ENCODE data around the gene PPP2R2D. TPM values are rescaled to one million over a fixed set of nuclear protein-coding genes. Genes with fewer than 3 reads are reported as not detected.

The PPP2R2D gene
- total and polyA plus RNA-seq, 4 donors, result 15.6 to 51.4 (median 22.0) TPM

DNA sequence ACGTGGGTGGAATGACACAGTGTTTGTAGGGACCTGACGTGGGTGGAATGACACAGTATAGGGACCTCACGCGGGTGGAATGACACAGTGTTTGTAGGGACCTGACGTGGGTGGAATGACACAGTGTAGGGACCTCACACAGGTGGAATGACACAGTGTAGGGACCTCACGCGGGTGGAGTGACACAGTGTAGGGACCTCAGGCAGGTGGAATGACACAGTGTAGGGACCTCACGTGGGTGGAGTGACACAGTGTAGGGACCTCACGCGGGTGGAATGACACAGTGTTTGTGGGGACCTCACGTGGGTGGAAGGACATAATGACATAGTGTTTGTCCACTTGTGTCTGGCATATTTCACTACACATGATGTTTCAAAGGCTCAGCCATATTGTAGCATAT, 19.3 kb downstream of the PPP2R2D start:
- H3K4me3 ChIP-seq, result no peak overlapping the region
- peaks cover 0 to 18% (median 0%) of the 10 kb centered on the region in 5 donors for H3K4me1 ChIP-seq (ENCODE audit: control insufficient read depth in 5 of 5, insufficient read depth in 5 of 5, low read length in 5 of 5)
- TF ChIP-seq, protein P1, sequence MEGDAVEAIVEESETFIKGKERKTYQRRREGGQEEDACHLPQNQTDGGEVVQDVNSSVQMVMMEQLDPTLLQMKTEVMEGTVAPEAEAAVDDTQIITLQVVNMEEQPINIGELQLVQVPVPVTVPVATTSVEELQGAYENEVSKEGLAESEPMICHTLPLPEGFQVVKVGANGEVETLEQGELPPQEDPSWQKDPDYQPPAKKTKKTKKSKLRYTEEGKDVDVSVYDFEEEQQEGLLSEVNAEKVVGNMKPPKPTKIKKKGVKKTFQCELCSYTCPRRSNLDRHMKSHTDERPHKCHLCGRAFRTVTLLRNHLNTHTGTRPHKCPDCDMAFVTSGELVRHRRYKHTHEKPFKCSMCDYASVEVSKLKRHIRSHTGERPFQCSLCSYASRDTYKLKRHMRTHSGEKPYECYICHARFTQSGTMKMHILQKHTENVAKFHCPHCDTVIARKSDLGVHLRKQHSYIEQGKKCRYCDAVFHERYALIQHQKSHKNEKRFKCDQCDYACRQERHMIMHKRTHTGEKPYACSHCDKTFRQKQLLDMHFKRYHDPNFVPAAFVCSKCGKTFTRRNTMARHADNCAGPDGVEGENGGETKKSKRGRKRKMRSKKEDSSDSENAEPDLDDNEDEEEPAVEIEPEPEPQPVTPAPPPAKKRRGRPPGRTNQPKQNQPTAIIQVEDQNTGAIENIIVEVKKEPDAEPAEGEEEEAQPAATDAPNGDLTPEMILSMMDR (IDR thresholded peaks at IDR 0.05; ENCODE audit: control extremely low read depth, extremely low read depth), result no peak
- no peak for DNase-seq
- WGBS, 2 donors, result 91% methylated on average over 11 of the region's 11 CpGs
- ATAC-seq (ENCODE audit: insufficient read depth, low FRiP score), result no peak
- no peak overlapping the region for H3K27ac ChIP-seq (ENCODE audit: low read depth in 1 of 2, low read length in 1 of 2)
- no peak overlapping the region for H3K9ac ChIP-seq (ENCODE audit: insufficient read depth in 1 of 2, low read length in 2 of 2)
- no peaks in the 10 kb centered on the region for H3K27me3 ChIP-seq (ENCODE audit: control insufficient read depth in 3 of 3, insufficient read depth in 3 of 3, low read length in 2 of 3)
- peaks cover 0 to 5% (median under 1%) of the 10 kb centered on the region in 4 donors for H3K9me3 ChIP-seq (ENCODE audit: control insufficient read depth in 4 of 4, insufficient read depth in 3 of 4, low read length in 3 of 4)
- H3K36me3 ChIP-seq (ENCODE audit: control insufficient read depth in 4 of 4, insufficient read depth in 4 of 4, low read length in 4 of 4), result no peaks in the 10 kb centered on the region

DNA sequence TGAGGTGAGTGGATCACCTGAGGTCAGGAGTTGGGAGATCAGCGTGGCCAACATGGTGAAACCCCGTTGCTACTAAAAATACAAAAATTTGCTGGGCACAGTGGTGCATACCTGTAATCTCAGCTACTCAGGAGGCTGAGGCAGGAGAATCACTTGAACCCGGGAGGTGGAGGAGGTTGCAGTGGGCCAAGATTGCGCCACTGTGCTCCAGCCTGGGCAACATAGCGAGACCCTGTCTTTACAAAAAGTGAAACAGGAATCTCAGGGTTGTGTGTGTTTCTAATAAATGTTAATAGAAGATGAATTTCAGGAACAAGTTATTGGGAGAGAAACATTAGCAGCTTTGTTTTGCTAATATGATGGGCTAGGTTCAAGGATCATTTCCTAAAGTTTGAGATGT, 19.9 kb downstream of the PPP2R2D start:
- H3K27ac ChIP-seq (ENCODE audit: low read depth in 1 of 2, low read length in 1 of 2), result no peak overlapping the region
- no peak overlapping the region for H3K4me3 ChIP-seq
- no peak overlapping the region for H3K9ac ChIP-seq (ENCODE audit: insufficient read depth in 1 of 2, low read length in 2 of 2)
- ATAC-seq (ENCODE audit: insufficient read depth, low FRiP score), result no peak
- no peaks in the 10 kb centered on the region for H3K27me3 ChIP-seq (ENCODE audit: control insufficient read depth in 3 of 3, insufficient read depth in 3 of 3, low read length in 2 of 3)
- WGBS, 2 donors, result 81 to 85% methylated on average over 5 of the region's 5 CpGs
- H3K36me3 ChIP-seq (ENCODE audit: control insufficient read depth in 4 of 4, insufficient read depth in 4 of 4, low read length in 4 of 4), result no peaks in the 10 kb centered on the region
- no peak for DNase-seq
- TF ChIP-seq, protein P1 (IDR thresholded peaks at IDR 0.05; ENCODE audit: control extremely low read depth, extremely low read depth), result no peak
- peaks cover 0 to 16% (median 0%) of the 10 kb centered on the region in 5 donors for H3K4me1 ChIP-seq (ENCODE audit: control insufficient read depth in 5 of 5, insufficient read depth in 5 of 5, low read length in 5 of 5)
- H3K9me3 ChIP-seq (ENCODE audit: control insufficient read depth in 4 of 4, insufficient read depth in 3 of 4, low read length in 3 of 4), result peaks cover 0 to 5% (median under 1%) of the 10 kb centered on the region in 4 donors

DNA sequence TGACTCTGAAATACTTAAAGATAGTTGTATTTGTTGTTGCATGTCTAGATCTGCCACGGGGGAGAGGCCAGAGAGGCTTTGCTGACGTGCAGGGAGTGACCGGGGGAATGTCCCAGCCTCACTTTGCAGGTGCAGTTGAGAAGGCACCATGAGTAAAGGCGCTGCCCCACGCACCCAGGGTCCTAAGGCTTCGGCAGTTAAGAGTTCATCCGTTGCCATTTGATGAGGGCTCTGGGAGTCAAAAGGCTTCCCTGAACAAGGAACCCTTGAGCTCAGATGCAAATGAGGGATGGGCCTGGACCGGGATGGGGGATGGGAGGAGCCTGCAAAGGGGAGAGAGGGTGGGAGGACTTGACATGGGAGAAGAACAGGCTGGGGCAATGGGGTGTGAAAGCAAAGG, 20.4 kb downstream of the PPP2R2D start:
- TF ChIP-seq, protein P1 (IDR thresholded peaks at IDR 0.05; ENCODE audit: control extremely low read depth, extremely low read depth), result no peak
- Histone ChIP-seq H3K4me1 (ENCODE audit: control insufficient read depth in 5 of 5, insufficient read depth in 5 of 5, low read length in 5 of 5) (peaks cover 0 to 18% (median 0%) of the 10 kb centered on the region in 5 donors), H3K27ac (ENCODE audit: low read depth in 1 of 2, low read length in 1 of 2) (no peak overlapping the region), H3K27me3 (ENCODE audit: control insufficient read depth in 3 of 3, insufficient read depth in 3 of 3, low read length in 2 of 3) (no peaks in the 10 kb centered on the region), H3K9me3 (ENCODE audit: control insufficient read depth in 4 of 4, insufficient read depth in 3 of 4, low read length in 3 of 4) (peaks cover 0 to 8% (median under 1%) of the 10 kb centered on the region in 4 donors), H3K4me3 (no peak overlapping the region), H3K36me3 (ENCODE audit: control insufficient read depth in 4 of 4, insufficient read depth in 4 of 4, low read length in 4 of 4) (no peaks in the 10 kb centered on the region), H3K9ac (ENCODE audit: insufficient read depth in 1 of 2, low read length in 2 of 2) (no peak overlapping the region)
- 74 to 84% methylated on average over 8 of the region's 8 CpGs for WGBS, 2 donors
- no peak for ATAC-seq (ENCODE audit: insufficient read depth, low FRiP score)
- no peak for DNase-seq

All from lung (tissue), 12 donors.